ENCODE data around the gene PM20D1.
A peak's percentile ranks its signal among the peaks of the same experiment; 100 is the strongest.

The PM20D1 gene, protein sequence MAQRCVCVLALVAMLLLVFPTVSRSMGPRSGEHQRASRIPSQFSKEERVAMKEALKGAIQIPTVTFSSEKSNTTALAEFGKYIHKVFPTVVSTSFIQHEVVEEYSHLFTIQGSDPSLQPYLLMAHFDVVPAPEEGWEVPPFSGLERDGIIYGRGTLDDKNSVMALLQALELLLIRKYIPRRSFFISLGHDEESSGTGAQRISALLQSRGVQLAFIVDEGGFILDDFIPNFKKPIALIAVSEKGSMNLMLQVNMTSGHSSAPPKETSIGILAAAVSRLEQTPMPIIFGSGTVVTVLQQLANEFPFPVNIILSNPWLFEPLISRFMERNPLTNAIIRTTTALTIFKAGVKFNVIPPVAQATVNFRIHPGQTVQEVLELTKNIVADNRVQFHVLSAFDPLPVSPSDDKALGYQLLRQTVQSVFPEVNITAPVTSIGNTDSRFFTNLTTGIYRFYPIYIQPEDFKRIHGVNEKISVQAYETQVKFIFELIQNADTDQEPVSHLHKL

DNA sequence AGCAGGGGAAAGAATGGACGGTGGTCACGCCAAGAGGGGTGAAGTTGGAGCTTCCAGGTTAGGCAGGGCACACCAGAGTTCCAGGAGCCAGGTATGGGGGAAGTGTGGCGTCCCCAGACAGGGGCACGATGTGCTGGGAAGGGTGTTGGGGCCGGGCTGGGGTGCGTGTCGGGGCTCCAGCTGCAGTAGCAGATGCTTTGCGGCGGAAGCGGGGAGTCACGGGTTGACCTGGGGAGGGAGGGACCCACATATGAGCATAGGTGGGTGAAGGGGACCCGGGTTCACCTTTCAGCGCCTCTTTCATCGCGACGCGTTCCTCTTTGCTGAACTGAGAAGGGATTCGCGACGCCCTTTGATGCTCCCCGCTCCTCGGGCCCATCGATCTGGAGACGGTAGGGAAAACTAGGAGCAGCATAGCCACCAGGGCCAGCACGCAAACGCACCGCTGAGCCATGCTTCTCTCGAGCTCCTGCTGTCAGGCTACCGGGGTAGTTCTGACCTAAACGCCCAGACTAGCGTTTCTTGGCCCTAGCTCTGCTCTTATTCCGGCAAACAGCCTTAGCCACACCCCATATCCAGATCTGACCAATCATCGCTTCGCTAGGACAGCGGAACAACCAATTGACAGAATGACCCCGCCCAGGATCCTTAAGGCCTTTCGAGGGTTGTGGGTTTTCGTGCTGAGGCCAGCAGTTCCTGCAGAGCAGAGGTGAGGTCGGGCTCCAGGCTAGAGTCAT is at the start of gene PM20D1:
PM20D1 (minus strand) TSS at position 514 of the 737 bp plus-strand sequence; CDS start at position 454, 60 bp downstream.
- TF ChIP-seq FOXM1 (IDR thresholded peaks at IDR 0.05; ENCODE audit: borderline replicate concordance, low read depth) (no peak), YY1 (IDR thresholded peaks at IDR 0.05; ENCODE audit: low read depth) (no peak), EP300 (IDR thresholded peaks at IDR 0.05; ENCODE audit: borderline replicate concordance) (no peak), CREB1 (IDR thresholded peaks at IDR 0.05; ENCODE audit: low read depth) (no peak), ZBTB7A (IDR thresholded peaks at IDR 0.05; ENCODE audit: low read depth) (no peak), NFIC (IDR thresholded peaks at IDR 0.05) (no peak), TCF12 (IDR thresholded peaks at IDR 0.05; ENCODE audit: low read depth) (no peak), TEAD4 (IDR thresholded peaks at IDR 0.05) (no peak), CEBPB (IDR thresholded peaks at IDR 0.05) (no peak), EGR1 (IDR thresholded peaks at IDR 0.05) (no peak)
- TF ChIP-seq, protein P1, sequence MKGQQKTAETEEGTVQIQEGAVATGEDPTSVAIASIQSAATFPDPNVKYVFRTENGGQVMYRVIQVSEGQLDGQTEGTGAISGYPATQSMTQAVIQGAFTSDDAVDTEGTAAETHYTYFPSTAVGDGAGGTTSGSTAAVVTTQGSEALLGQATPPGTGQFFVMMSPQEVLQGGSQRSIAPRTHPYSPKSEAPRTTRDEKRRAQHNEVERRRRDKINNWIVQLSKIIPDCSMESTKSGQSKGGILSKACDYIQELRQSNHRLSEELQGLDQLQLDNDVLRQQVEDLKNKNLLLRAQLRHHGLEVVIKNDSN (IDR thresholded peaks at IDR 0.05): no peak
- TF ChIP-seq, protein P2, sequence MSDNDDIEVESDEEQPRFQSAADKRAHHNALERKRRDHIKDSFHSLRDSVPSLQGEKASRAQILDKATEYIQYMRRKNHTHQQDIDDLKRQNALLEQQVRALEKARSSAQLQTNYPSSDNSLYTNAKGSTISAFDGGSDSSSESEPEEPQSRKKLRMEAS (IDR thresholded peaks at IDR 0.05): no peak
- TF ChIP-seq, protein P3, sequence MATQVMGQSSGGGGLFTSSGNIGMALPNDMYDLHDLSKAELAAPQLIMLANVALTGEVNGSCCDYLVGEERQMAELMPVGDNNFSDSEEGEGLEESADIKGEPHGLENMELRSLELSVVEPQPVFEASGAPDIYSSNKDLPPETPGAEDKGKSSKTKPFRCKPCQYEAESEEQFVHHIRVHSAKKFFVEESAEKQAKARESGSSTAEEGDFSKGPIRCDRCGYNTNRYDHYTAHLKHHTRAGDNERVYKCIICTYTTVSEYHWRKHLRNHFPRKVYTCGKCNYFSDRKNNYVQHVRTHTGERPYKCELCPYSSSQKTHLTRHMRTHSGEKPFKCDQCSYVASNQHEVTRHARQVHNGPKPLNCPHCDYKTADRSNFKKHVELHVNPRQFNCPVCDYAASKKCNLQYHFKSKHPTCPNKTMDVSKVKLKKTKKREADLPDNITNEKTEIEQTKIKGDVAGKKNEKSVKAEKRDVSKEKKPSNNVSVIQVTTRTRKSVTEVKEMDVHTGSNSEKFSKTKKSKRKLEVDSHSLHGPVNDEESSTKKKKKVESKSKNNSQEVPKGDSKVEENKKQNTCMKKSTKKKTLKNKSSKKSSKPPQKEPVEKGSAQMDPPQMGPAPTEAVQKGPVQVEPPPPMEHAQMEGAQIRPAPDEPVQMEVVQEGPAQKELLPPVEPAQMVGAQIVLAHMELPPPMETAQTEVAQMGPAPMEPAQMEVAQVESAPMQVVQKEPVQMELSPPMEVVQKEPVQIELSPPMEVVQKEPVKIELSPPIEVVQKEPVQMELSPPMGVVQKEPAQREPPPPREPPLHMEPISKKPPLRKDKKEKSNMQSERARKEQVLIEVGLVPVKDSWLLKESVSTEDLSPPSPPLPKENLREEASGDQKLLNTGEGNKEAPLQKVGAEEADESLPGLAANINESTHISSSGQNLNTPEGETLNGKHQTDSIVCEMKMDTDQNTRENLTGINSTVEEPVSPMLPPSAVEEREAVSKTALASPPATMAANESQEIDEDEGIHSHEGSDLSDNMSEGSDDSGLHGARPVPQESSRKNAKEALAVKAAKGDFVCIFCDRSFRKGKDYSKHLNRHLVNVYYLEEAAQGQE (IDR thresholded peaks at IDR 0.05; ENCODE audit: low read depth): no peak

DNA sequence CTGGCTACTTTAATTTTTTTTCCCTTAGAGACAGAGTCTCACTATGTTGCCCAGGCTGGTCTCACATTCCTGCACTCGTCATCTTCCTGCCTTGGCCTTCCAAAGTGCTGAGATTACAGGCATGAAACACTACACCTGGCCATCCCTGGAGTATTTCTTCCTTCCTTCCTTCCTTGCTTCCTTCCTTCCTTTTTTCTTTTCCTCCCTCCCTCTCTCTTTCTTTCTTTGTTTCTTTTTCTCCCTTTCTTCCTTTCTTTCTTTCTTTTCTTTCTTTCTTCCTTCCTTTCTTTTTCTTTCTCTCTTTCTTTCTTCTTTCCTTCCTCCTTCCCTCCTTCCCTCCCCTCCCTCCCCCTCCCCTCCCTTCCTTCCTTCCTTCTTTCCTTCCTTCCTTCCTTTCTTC is 46.4 kb upstream of the PM20D1 start:
- no peak for TF ChIP-seq FOXM1 (IDR thresholded peaks at IDR 0.05; ENCODE audit: borderline replicate concordance, low read depth)
- no peak for TF ChIP-seq YY1 (IDR thresholded peaks at IDR 0.05; ENCODE audit: low read depth)
- TF ChIP-seq NFIC (IDR thresholded peaks at IDR 0.05): no peak
- no peak for TF ChIP-seq RAD21 (IDR thresholded peaks at IDR 0.05; ENCODE audit: low read depth)
- TF ChIP-seq CREB1 (IDR thresholded peaks at IDR 0.05; ENCODE audit: low read depth): no peak
- TF ChIP-seq TAF1 (IDR thresholded peaks at IDR 0.05; ENCODE audit: low read depth): no peak
- no peak for TF ChIP-seq CEBPB (IDR thresholded peaks at IDR 0.05)
- TF ChIP-seq, protein P2 (IDR thresholded peaks at IDR 0.05): no peak
- TF ChIP-seq, protein P3 (IDR thresholded peaks at IDR 0.05; ENCODE audit: low read depth): no peak
- no peak for TF ChIP-seq TCF12 (IDR thresholded peaks at IDR 0.05; ENCODE audit: low read depth)
- TF ChIP-seq ZBTB7A (IDR thresholded peaks at IDR 0.05; ENCODE audit: low read depth): no peak
- TF ChIP-seq EGR1 (IDR thresholded peaks at IDR 0.05): no peak
- TF ChIP-seq, protein P1 (IDR thresholded peaks at IDR 0.05): no peak

DNA sequence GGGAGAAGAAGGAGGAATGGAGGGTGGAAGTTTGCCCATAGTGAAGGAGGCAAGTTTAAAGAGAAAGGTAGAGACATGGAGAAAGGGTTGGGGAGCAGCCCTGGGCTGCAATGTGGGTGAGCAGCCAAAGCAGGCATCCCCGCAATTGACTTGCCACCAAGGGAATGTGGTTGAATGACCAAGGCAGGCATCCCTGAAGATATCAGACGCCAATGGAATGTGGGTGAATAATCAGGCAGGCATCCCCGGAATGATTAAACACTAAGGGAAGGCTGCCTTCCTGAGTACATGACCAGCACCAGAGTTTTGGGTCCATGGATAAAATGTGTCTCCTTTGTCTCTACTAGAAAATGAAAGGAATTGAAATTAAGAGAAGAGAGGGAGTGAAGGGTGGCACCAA is 39.8 kb upstream of the PM20D1 start:
- TF ChIP-seq TEAD4 (IDR thresholded peaks at IDR 0.05) (peak; percentile 94), NFIC (IDR thresholded peaks at IDR 0.05) (0 out of 2 replicates have a peak, but pooled peaks have one; percentile 13)

DNA sequence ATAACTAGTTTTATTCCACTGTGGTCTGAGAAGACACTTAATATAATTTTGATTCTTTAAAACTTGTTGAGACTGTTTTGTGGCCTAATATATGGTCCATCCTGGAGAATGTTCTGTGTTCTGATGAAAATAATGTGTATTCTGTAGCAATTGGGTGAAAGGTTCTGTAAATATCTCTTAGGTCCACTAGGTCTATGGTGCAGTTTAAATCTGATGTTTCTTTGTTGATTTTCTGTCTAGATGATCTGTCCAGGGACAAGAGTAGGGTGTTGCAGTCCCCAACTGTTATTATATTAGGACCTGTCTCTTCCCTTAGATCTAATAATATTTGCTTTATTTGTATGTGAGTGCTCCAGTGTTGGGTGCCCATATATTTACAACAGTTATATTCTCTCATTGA is 33.9 kb upstream of the PM20D1 start:
- TF ChIP-seq TCF12 (IDR thresholded peaks at IDR 0.05; ENCODE audit: low read depth) (no peak), CEBPB (IDR thresholded peaks at IDR 0.05) (no peak)

DNA sequence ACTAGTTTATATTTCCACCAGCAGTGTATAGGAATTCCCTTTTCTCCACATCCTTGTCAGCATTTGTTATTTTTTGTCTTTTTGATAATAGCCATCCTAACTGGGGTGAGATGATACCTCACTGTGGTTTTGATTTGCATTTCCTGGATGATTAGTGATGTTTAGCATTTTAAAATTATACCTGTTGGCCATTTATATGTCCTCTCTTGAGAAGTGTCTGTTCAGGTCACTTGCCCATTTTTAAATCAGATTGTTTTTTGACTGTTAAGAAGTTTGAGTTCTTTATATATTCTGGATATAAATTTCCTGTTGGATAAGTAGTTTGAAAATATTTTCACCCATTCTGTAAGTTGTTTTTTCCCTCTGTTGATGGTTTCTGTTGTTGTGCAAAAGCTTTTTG is 31.0 kb upstream of the PM20D1 start:
- TF ChIP-seq, protein P3 (IDR thresholded peaks at IDR 0.05; ENCODE audit: low read depth): no peak
- TF ChIP-seq CEBPB (IDR thresholded peaks at IDR 0.05) (no peak), TCF12 (IDR thresholded peaks at IDR 0.05; ENCODE audit: low read depth) (no peak), EP300 (IDR thresholded peaks at IDR 0.05; ENCODE audit: borderline replicate concordance) (no peak), TAF1 (IDR thresholded peaks at IDR 0.05; ENCODE audit: low read depth) (no peak), FOXM1 (IDR thresholded peaks at IDR 0.05; ENCODE audit: borderline replicate concordance, low read depth) (no peak), EGR1 (IDR thresholded peaks at IDR 0.05) (no peak), NFIC (IDR thresholded peaks at IDR 0.05) (no peak), RAD21 (IDR thresholded peaks at IDR 0.05; ENCODE audit: low read depth) (no peak), CREB1 (IDR thresholded peaks at IDR 0.05; ENCODE audit: low read depth) (no peak), ZBTB7A (IDR thresholded peaks at IDR 0.05; ENCODE audit: low read depth) (no peak), YY1 (IDR thresholded peaks at IDR 0.05; ENCODE audit: low read depth) (no peak), TEAD4 (IDR thresholded peaks at IDR 0.05) (no peak)
- TF ChIP-seq, protein P2 (IDR thresholded peaks at IDR 0.05): no peak
- TF ChIP-seq, protein P1 (IDR thresholded peaks at IDR 0.05): no peak

Measured in Ishikawa (cell line).